ENCODE data around the gene ARHGEF39. TPM values are rescaled to one million over a fixed set of nuclear protein-coding genes. Genes with fewer than 3 reads are reported as not detected.

Gene ARHGEF39
- total and polyA plus RNA-seq, 8 donors, result 0.20 to 2.0 (median 1.0) TPM

GRCh38 chr9:35659340-35659739 lies 5.7 kb downstream of the ARHGEF39 start:
- ATAC-seq, result no peak
- peaks cover 23 to 29% (median 29%) of the 10 kb centered on the region in 3 donors for H3K4me1 ChIP-seq
- H3K36me3 ChIP-seq, result no peaks in the 10 kb centered on the region
- H3K4me3 ChIP-seq, result peak overlapping the region in 2 of 4 donors; percentile 95 to 97
- H3K9me3 ChIP-seq, result no peaks in the 10 kb centered on the region
- no peaks in the 10 kb centered on the region for H3K27me3 ChIP-seq
- intact Hi-C loops (cut with DNase I), result no loop called here
- no peak for TF ChIP-seq CTCF (IDR thresholded peaks at IDR 0.05)
- no peak for DNase-seq
- FAIRE-seq, result no peak
- H3K27ac ChIP-seq, result peak overlapping the region in 3 of 4 donors; percentile 94 to 100 (median 100)
- WGBS, 2 donors, result 58 to 60% methylated on average over 3 of the region's 3 CpGs

GRCh38 chr9:35658968-35659220 lies 6.1 kb downstream of the ARHGEF39 start:
- ATAC-seq (peak; percentile 1 to 4 (median 2)), FAIRE-seq (no peak), DNase-seq (peak in 1 of 6 donors; percentile 57)
- Histone ChIP-seq H3K9me3 (no peaks in the 10 kb centered on the region), H3K4me1 (peaks cover 21 to 29% (median 29%) of the 10 kb centered on the region in 3 donors), H3K4me3 (peak overlapping the region; percentile 76 to 97 (median 90)), H3K36me3 (no peaks in the 10 kb centered on the region), H3K27ac (peak overlapping the region; percentile 94 to 100 (median 100)), H3K27me3 (no peaks in the 10 kb centered on the region)
- intact Hi-C loops (cut with DNase I), result no loop called here
- no peak for TF ChIP-seq CTCF (IDR thresholded peaks at IDR 0.05)
- 0 to 1% methylated on average over 2 of the region's 2 CpGs for WGBS, 2 donors

- Histone ChIP-seq H3K27ac (peak within 1 kb of the TSS; percentile 94 to 100 (median 100)), H3K4me3 (peak within 1 kb of the TSS; percentile 76 to 97 (median 90)), H3K4me1 (peaks cover 21 to 29% (median 29%) of the 10 kb centered on the region in 3 donors), H3K36me3 (no peaks in the 10 kb centered on the region), H3K9me3 (no peaks in the 10 kb centered on the region), H3K27me3 (no peaks in the 10 kb centered on the region)
- ATAC-seq, result peak; percentile 79 to 89 (median 82)
- 0 to 1% methylated on average over 67 of the region's 67 CpGs for WGBS, 2 donors
- peak; percentile 79 to 95 (median 92) for DNase-seq
- TF ChIP-seq CTCF (IDR thresholded peaks at IDR 0.05), result peak; percentile 35 to 56 (median 42)
- intact Hi-C loops (cut with DNase I), result no loop called here
- no peak for FAIRE-seq
Observed at GRCh38 chr9:35658137-35658967, 6.6 kb downstream of the ARHGEF39 start, which contains the start of gene CCDC107. TSS of gene CCDC107 (plus strand) at chr9:35658292. CDS start at chr9:35658380, 88 bp downstream.

- no peaks in the 10 kb centered on the region for H3K9me3 ChIP-seq
- FAIRE-seq, result peak; percentile 83
- WGBS, 2 donors, result 0% methylated on average over 42 of the region's 42 CpGs
Observed at GRCh38 chr9:35657546-35658136, 7.4 kb downstream of the ARHGEF39 start, which contains the start of gene RMRP. TSS of gene RMRP (minus strand) at chr9:35658019.

More at GRCh38 chr9:35657546-35658136, 7.4 kb downstream of the ARHGEF39 start, which contains the start of gene RMRP:
- intact Hi-C loops (cut with DNase I), result no loop called here
- H3K4me1 ChIP-seq, result peaks cover 21 to 34% (median 29%) of the 10 kb centered on the region in 3 donors
- DNase-seq (peak; percentile 92 to 99 (median 98)), ATAC-seq (peak; percentile 89 to 92 (median 90))
- TF ChIP-seq CTCF (IDR thresholded peaks at IDR 0.05), result peak in 2 of 4 donors; percentile 21 to 46
- H3K27me3 ChIP-seq, result no peaks in the 10 kb centered on the region
- peak within 1 kb of the TSS; percentile 76 to 97 (median 90) for H3K4me3 ChIP-seq
- no peaks in the 10 kb centered on the region for H3K36me3 ChIP-seq
- H3K27ac ChIP-seq, result peak within 1 kb of the TSS; percentile 94 to 100 (median 100)

Data from pancreas (tissue), 10 donors.